ENCODE results near the gene DCDC1.

GRCh38 chr11:30860146-30860545 is 509.4 kb downstream of the DCDC1 start:
- TF ChIP-seq POLR2AphosphoS5 (IDR thresholded peaks at IDR 0.05; ENCODE audit: borderline replicate concordance, low read depth, low read length) (no peak), EZH2 (IDR thresholded peaks at IDR 0.05) (no peak), FOXP2 (optimal IDR thresholded peaks at IDR 0.05; ENCODE audit: control extremely low read depth, extremely low read length, insufficient read depth) (no peak)

All from SK-N-MC (cell line).